ENCODE data around the gene SMG6. TPM values are rescaled to one million over a fixed set of nuclear protein-coding genes. Genes with fewer than 3 reads are reported as not detected.

SMG6 gene
- total RNA-seq, 1 donor from 2014 or later, result 39.7 TPM

- Mint-ChIP-seq H3K36me3 (ENCODE audit: low read depth, unreplicated experiment) (peaks cover 2% of the 10 kb centered on the region), H3K9me3 (ENCODE audit: unreplicated experiment) (no peaks in the 10 kb centered on the region), H3K4me1 (ENCODE audit: low read depth, unreplicated experiment) (peaks cover 23% of the 10 kb centered on the region), H3K27me3 (ENCODE audit: low read depth, unreplicated experiment) (no peaks in the 10 kb centered on the region), H3K4me3 (ENCODE audit: unreplicated experiment) (no peak overlapping the region), H3K27ac (ENCODE audit: unreplicated experiment) (no peak overlapping the region)
- no peak for FAIRE-seq
- Histone ChIP-seq H3K27ac (ENCODE audit: low read depth, low read length) (no peak overlapping the region), H3K9me3 (ENCODE audit: insufficient read depth, low read depth, low read length) (no peaks in the 10 kb centered on the region), H3K79me2 (ENCODE audit: insufficient read depth, low read length) (no peaks in the 10 kb centered on the region), H3K27me3 (ENCODE audit: insufficient read depth, low read length) (no peaks in the 10 kb centered on the region), H3K4me1 (ENCODE audit: insufficient read depth, low read length) (peaks cover 39% of the 10 kb centered on the region), H4K20me1 (ENCODE audit: insufficient read depth, low read length) (no peaks in the 10 kb centered on the region), H3K9ac (ENCODE audit: low read length) (no peak overlapping the region), H3K4me3 (ENCODE audit: insufficient read depth, low read depth, low read length) (no peak overlapping the region), H3K4me2 (ENCODE audit: low read length) (no peak overlapping the region), H2AFZ (ENCODE audit: low read depth, low read length) (no peak overlapping the region), H3K36me3 (ENCODE audit: insufficient read depth, low read length) (peaks cover 5% of the 10 kb centered on the region)
- no peak for DNase-seq (ENCODE audit: low read depth)
- TF ChIP-seq EZH2 (IDR thresholded peaks at IDR 0.05; ENCODE audit: insufficient read depth, low read length) (no peak), CTCF (IDR thresholded peaks at IDR 0.05; ENCODE audit: insufficient read depth, low read depth, low read length) (no peak)
These were observed 182.8 kb downstream of the SMG6 start for GRCh38 chr17:2120586-2121335.

- Mint-ChIP-seq H3K27me3 (ENCODE audit: low read depth, unreplicated experiment) (no peaks in the 10 kb centered on the region), H3K9me3 (ENCODE audit: unreplicated experiment) (no peaks in the 10 kb centered on the region), H3K4me3 (ENCODE audit: unreplicated experiment) (no peak overlapping the region), H3K4me1 (ENCODE audit: low read depth, unreplicated experiment) (peaks cover 15% of the 10 kb centered on the region), H3K36me3 (ENCODE audit: low read depth, unreplicated experiment) (no peaks in the 10 kb centered on the region), H3K27ac (ENCODE audit: unreplicated experiment) (no peak overlapping the region)
- Histone ChIP-seq H3K9ac (ENCODE audit: low read length) (no peak overlapping the region), H3K4me3 (ENCODE audit: insufficient read depth, low read depth, low read length) (no peak overlapping the region), H3K27me3 (ENCODE audit: insufficient read depth, low read length) (no peaks in the 10 kb centered on the region), H3K79me2 (ENCODE audit: insufficient read depth, low read length) (no peaks in the 10 kb centered on the region), H3K27ac (ENCODE audit: low read depth, low read length) (peak overlapping the region; percentile 7), H3K4me2 (ENCODE audit: low read length) (no peak overlapping the region), H2AFZ (ENCODE audit: low read depth, low read length) (no peak overlapping the region), H3K36me3 (ENCODE audit: insufficient read depth, low read length) (no peaks in the 10 kb centered on the region), H3K9me3 (ENCODE audit: insufficient read depth, low read depth, low read length) (no peaks in the 10 kb centered on the region), H4K20me1 (ENCODE audit: insufficient read depth, low read length) (no peaks in the 10 kb centered on the region), H3K4me1 (ENCODE audit: insufficient read depth, low read length) (peaks cover 16% of the 10 kb centered on the region)
- FAIRE-seq, result no peak
- DNase-seq (ENCODE audit: low read depth), result no peak
- no peak for TF ChIP-seq EZH2 (IDR thresholded peaks at IDR 0.05; ENCODE audit: insufficient read depth, low read length)
- no peak for TF ChIP-seq CTCF (IDR thresholded peaks at IDR 0.05; ENCODE audit: insufficient read depth, low read depth, low read length)
These were observed 190.3 kb downstream of the SMG6 start for GRCh38 chr17:2113279-2113622.

GRCh38 chr17:2111691-2112090 is 191.9 kb downstream of the SMG6 start:
- Mint-ChIP-seq H3K4me1 (ENCODE audit: low read depth, unreplicated experiment) (peaks cover 23% of the 10 kb centered on the region), H3K9me3 (ENCODE audit: unreplicated experiment) (no peaks in the 10 kb centered on the region), H3K4me3 (ENCODE audit: unreplicated experiment) (no peak overlapping the region), H3K27ac (ENCODE audit: unreplicated experiment) (peak overlapping the region; percentile 81), H3K36me3 (ENCODE audit: low read depth, unreplicated experiment) (no peaks in the 10 kb centered on the region), H3K27me3 (ENCODE audit: low read depth, unreplicated experiment) (no peaks in the 10 kb centered on the region)
- Histone ChIP-seq H3K9me3 (ENCODE audit: insufficient read depth, low read depth, low read length) (no peaks in the 10 kb centered on the region), H3K4me2 (ENCODE audit: low read length) (peak overlapping the region; percentile 8), H3K27ac (ENCODE audit: low read depth, low read length) (peak overlapping the region; percentile 2), H3K27me3 (ENCODE audit: insufficient read depth, low read length) (no peaks in the 10 kb centered on the region), H4K20me1 (ENCODE audit: insufficient read depth, low read length) (no peaks in the 10 kb centered on the region), H3K4me3 (ENCODE audit: insufficient read depth, low read depth, low read length) (no peak overlapping the region), H2AFZ (ENCODE audit: low read depth, low read length) (no peak overlapping the region), H3K4me1 (ENCODE audit: insufficient read depth, low read length) (peaks cover 13% of the 10 kb centered on the region), H3K36me3 (ENCODE audit: insufficient read depth, low read length) (no peaks in the 10 kb centered on the region), H3K9ac (ENCODE audit: low read length) (no peak overlapping the region), H3K79me2 (ENCODE audit: insufficient read depth, low read length) (no peaks in the 10 kb centered on the region)
- TF ChIP-seq CTCF (IDR thresholded peaks at IDR 0.05; ENCODE audit: insufficient read depth, low read depth, low read length) (no peak), EZH2 (IDR thresholded peaks at IDR 0.05; ENCODE audit: insufficient read depth, low read length) (no peak)
- DNase-seq (ENCODE audit: low read depth) (peak; percentile 96), FAIRE-seq (peak; percentile 39)

All from astrocyte (in vitro differentiated cells and primary cell).